Fibroblast of pulmonary artery (primary cell): Measurements from ENCODE around the gene RAPGEF6.

ENCODE experiments used
- DNase-seq: peaks from one replicate; pipeline ENCODE4 v3.0.0-alpha.2; 2010; ENCODE audit warnings: low read depth
- H3K4me3 ChIP-seq: replicated peaks from 2 replicates; pipeline ENCODE4 v1.5.1; 2011; ENCODE audit warnings: low read depth, mild to moderate bottlenecking, control low read depth, low read length, moderate library complexity
- TF ChIP-seq, protein P1 (sequence below): IDR thresholded peaks from 2 replicates; pipeline ENCODE4 v1.5.1; 2011; ENCODE audit warnings: mild to moderate bottlenecking, control low read depth, low read length, inconsistent platforms; ENCODE audit errors: missing control alignments

The RAPGEF6 gene

DNA sequence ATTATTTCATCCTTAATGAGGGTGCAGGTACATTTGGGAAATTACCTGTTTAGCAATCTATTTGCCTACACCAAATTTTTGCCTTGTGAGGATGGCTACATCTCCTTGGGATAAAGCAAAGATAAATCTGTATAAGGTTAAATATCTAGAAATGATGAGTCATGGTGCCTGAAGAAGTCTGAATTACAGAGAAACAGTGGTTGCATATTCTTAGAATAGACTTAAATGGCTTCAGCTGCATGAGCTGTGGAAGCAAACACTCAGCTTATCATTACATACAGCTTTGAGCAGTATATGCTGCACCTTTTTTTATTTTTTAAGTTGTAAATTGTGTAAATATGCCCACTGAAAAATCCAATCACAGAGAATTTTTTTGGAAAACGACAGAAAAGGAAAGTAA is 153.5 kb downstream of the RAPGEF6 start:
- peak; percentile 4 for DNase-seq
- TF ChIP-seq, protein P1, sequence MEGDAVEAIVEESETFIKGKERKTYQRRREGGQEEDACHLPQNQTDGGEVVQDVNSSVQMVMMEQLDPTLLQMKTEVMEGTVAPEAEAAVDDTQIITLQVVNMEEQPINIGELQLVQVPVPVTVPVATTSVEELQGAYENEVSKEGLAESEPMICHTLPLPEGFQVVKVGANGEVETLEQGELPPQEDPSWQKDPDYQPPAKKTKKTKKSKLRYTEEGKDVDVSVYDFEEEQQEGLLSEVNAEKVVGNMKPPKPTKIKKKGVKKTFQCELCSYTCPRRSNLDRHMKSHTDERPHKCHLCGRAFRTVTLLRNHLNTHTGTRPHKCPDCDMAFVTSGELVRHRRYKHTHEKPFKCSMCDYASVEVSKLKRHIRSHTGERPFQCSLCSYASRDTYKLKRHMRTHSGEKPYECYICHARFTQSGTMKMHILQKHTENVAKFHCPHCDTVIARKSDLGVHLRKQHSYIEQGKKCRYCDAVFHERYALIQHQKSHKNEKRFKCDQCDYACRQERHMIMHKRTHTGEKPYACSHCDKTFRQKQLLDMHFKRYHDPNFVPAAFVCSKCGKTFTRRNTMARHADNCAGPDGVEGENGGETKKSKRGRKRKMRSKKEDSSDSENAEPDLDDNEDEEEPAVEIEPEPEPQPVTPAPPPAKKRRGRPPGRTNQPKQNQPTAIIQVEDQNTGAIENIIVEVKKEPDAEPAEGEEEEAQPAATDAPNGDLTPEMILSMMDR: no peak
- H3K4me3 ChIP-seq: no peak overlapping the region

DNA sequence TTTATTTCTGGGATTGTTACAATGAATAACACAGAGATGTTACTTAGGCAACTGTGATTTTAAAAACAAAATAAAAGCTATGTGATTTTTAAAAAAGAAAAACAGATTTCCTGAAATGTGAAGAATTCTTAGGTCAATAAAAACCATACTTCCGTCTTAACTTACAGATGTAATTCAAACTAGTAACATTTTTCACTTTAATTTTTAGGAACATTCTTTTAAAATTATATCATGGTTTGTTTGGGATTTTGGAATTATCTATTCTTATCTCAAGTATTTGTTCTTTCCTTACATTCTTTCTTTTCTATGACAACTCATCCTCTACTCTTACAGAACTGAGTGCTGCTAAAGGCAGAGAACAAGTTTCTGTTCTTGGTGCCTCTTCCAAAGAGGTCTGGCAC is 159.5 kb downstream of the RAPGEF6 start:
- TF ChIP-seq, protein P1: no peak
- DNase-seq: peak; percentile 43

DNA sequence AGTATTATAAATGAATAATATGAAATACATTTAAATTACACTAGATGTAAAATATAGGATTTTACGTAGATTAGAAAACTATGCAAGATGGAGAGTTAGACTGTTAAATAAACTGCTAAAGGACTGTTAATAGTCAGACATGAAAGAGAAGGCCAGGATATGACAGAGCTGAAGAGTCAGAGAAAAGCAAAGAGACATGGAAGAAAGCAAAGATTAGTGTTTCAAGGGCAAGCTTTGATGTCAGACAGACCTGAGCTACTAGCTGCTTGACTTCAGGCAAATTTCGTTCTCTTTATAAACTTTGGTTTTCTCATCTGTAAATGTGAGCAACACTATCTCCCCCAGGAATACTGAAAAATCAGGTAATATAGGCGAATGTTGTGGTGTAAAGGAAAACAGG is 161.3 kb downstream of the RAPGEF6 start:
- DNase-seq: no peak
- TF ChIP-seq, protein P1: no peak
- H3K4me3 ChIP-seq: no peak overlapping the region

More for the DNA sequence above, 159.5 kb downstream of the RAPGEF6 start:
- no peak overlapping the region for H3K4me3 ChIP-seq

DNA sequence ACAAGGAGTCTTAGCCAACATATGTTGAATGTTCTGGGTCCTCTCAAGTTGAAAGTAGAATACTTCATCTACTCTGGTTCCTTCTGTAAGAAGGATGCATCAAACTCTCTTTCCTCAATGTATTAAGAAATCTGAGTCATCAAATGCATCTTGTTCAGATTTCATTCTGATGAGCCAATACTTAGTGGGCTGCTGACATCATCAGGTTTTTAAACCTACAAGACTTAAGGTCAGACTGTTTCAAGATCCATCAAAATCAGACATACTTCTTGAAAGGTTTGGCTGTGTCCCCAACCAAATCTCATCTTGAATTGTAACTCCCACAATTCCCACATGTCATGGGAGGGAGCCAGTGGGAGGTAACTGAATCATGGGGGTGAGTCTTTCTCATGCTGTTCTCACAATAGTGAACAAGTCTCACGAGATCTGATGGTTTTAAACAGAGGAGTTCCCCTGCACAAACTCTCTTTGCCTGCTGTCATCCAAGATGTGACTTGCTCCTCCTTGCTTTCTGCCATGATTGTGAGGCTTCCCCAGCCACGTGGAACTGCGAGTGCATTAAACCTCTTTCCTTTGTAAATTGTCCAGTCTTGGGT is 168.8 kb downstream of the RAPGEF6 start:
- TF ChIP-seq, protein P1: no peak
- no peak overlapping the region for H3K4me3 ChIP-seq
- peak; percentile 69 for DNase-seq

DNA sequence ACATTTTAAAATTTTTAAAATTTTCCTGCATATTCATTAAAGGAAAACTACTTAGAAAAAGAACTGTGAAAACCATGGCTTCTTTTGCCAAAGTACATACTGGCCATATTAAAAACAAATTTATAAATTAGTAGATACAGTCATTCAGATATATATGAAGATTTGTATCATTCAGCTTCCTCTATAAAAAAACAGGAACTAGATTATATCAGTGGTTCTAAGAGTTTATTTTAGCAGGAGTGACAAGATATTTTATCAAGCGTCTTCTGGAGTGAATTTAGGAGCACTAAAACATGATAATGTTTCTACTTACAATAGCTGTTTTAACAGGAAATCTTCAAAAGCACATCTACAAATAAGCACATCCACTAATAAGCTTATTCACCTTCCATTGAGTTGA is 171.4 kb downstream of the RAPGEF6 start:
- H3K4me3 ChIP-seq: no peak overlapping the region
- TF ChIP-seq, protein P1: no peak
- DNase-seq: no peak

DNA sequence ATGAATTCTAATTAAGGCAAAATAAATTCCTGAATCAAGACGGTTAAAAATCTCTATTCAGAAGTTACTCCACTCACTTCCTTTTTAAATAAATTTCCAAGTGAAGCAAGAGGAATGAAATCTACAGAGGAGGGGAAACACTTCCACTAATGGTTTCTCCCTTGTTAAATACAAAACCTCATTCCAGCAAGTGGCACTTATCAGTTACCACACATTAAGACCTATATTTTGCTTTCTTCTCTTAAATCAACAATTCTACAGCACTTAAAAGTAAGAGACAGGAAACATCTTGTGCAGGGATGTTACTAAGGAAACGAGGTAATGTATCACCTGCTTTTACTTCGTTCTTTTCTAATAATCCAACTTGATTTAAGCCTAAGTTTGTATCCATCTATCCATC is 172.6 kb downstream of the RAPGEF6 start:
- TF ChIP-seq, protein P1: no peak
- no peak for DNase-seq
- no peak overlapping the region for H3K4me3 ChIP-seq

DNA sequence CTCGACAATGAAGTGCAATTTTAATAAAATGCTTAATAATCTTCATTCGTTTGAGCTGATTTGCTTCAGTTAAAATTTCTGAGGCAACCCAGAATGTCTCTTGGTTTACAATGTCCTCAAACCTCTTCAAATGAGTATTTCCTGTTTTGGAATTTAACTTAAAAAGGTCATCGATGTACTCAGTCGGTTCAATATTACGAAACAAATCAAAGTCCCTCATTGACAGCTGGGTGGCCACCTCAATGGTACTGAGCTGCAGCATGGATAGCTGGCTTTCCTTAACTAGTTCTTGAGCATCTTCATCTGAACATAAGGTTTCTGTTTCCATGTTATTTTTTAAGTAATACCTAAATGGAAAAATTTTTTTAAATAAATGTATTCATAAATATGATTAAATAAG is 173.3 kb downstream of the RAPGEF6 start:
- DNase-seq: no peak
- TF ChIP-seq, protein P1: no peak
- H3K4me3 ChIP-seq: no peak overlapping the region
